Measurements from ENCODE around the gene VPS52. TPM values are rescaled to one million over a fixed set of nuclear protein-coding genes. Genes with fewer than 3 reads are reported as not detected.
A peak's percentile ranks its signal among the peaks of the same experiment; 100 is the strongest.

VPS52 gene
- total RNA-seq, 4 donors from 2014 or later, result 18.1 to 45.5 (median 31.5) TPM

GRCh38 chr6:33206027-33206863, 65.4 kb downstream of the VPS52 start:
- ATAC-seq, result no peak
- Histone ChIP-seq H3K4me1 (peaks cover 9 to 76% (median 26%) of the 10 kb centered on the region in 3 donors), H3K27ac (no peak overlapping the region), H3K4me3 (no peak overlapping the region), H3K9me3 (no peaks in the 10 kb centered on the region), H3K27me3 (no peaks in the 10 kb centered on the region), H3K36me3 (peaks cover 0 to 41% of the 10 kb centered on the region in 2 donors)
- TF ChIP-seq POLR2AphosphoS5 (IDR thresholded peaks at IDR 0.05), result no peak
- no peak for TF ChIP-seq EP300 (IDR thresholded peaks at IDR 0.05)
- TF ChIP-seq POLR2A (IDR thresholded peaks at IDR 0.05), result no peak
- TF ChIP-seq CTCF (IDR thresholded peaks at IDR 0.05), result no peak
- 58 to 72% methylated on average over 3 of the region's 3 CpGs for WGBS, 2 donors (ENCODE audit: low coverage in 1 of 2)

GRCh38 chr6:33205191-33206026, 66.3 kb downstream of the VPS52 start:
- Histone ChIP-seq H3K36me3 (peaks cover 0 to 33% of the 10 kb centered on the region in 2 donors), H3K27me3 (no peaks in the 10 kb centered on the region), H3K27ac (peak overlapping the region in 3 of 4 donors; percentile 68 to 78 (median 76)), H3K9me3 (no peaks in the 10 kb centered on the region), H3K4me1 (peaks cover 9 to 78% (median 26%) of the 10 kb centered on the region in 3 donors), H3K4me3 (peak overlapping the region in 1 of 2 donors; percentile 74)
- no peak for ATAC-seq
- no peak for TF ChIP-seq EP300 (IDR thresholded peaks at IDR 0.05)
- no peak for TF ChIP-seq CTCF (IDR thresholded peaks at IDR 0.05)
- TF ChIP-seq POLR2AphosphoS5 (IDR thresholded peaks at IDR 0.05), result no peak
- TF ChIP-seq POLR2A (IDR thresholded peaks at IDR 0.05), result no peak
- 50% methylated on average over 2 of the region's 17 CpGs; no CpG with 5 or more reads in 1 of the 2 donors for WGBS, 2 donors (ENCODE audit: low coverage in 1 of 2)

GRCh38 chr6:33204415-33205190, 67.1 kb downstream of the VPS52 start, which contains the start of gene HSD17B8:
TSS of gene HSD17B8 (plus strand) at chr6:33204655. CDS start at chr6:33204669, 14 bp downstream.
- peak; percentile 30 for TF ChIP-seq POLR2AphosphoS5 (IDR thresholded peaks at IDR 0.05)
- TF ChIP-seq POLR2A (IDR thresholded peaks at IDR 0.05), result no peak
- WGBS, 2 donors (ENCODE audit: low coverage in 1 of 2), result 0% methylated on average over 9 of the region's 48 CpGs; no CpG with 5 or more reads in 1 of the 2 donors
- peaks cover 9 to 76% (median 27%) of the 10 kb centered on the region in 3 donors for H3K4me1 ChIP-seq
- H3K27ac ChIP-seq, result peak within 1 kb of the TSS in 3 of 4 donors; percentile 68 to 78 (median 76)
- no peaks in the 10 kb centered on the region for H3K9me3 ChIP-seq
- peaks cover 0 to 25% of the 10 kb centered on the region in 2 donors for H3K36me3 ChIP-seq
- peak; percentile 73 for ATAC-seq
- peak within 1 kb of the TSS; percentile 27 to 74 for H3K4me3 ChIP-seq
- no peaks in the 10 kb centered on the region for H3K27me3 ChIP-seq

GRCh38 chr6:33204165-33204414, 67.6 kb downstream of the VPS52 start:
- Histone ChIP-seq H3K27me3 (no peaks in the 10 kb centered on the region), H3K9me3 (no peaks in the 10 kb centered on the region), H3K27ac (peak overlapping the region in 2 of 4 donors; percentile 76 to 78), H3K4me1 (peaks cover 10 to 76% (median 32%) of the 10 kb centered on the region in 3 donors), H3K4me3 (peak overlapping the region in 1 of 2 donors; percentile 74), H3K36me3 (peaks cover 0 to 23% of the 10 kb centered on the region in 2 donors)
- ATAC-seq, result no peak
- TF ChIP-seq CTCF (IDR thresholded peaks at IDR 0.05) (no peak), POLR2A (IDR thresholded peaks at IDR 0.05) (no peak), POLR2AphosphoS5 (IDR thresholded peaks at IDR 0.05) (no peak), EP300 (IDR thresholded peaks at IDR 0.05) (no peak)
- 4% methylated on average over 4 of the region's 4 CpGs; no CpG with 5 or more reads in 1 of the 2 donors for WGBS, 2 donors (ENCODE audit: low coverage in 1 of 2)
